Mucosa of gallbladder (tissue), 1 donor: ENCODE data around the gene ANXA1. TPM values are rescaled to one million over a fixed set of nuclear protein-coding genes. Genes with fewer than 3 reads are reported as not detected.
"Not testable (repeated sequence)": the region's sequence is repeated elsewhere in the genome, so short reads cannot be mapped to it uniquely, and the experiment has no call there.

Experiments
- DNase-seq: peaks from one replicate; pipeline ENCODE4 v3.0.0-alpha.2; 2020; ENCODE audit warnings: low spot score
- total RNA-seq: library from RNA; stranded (reverse); gene quantifications from one replicate; pipeline ENCODE4 v1.2.1, GENCODE V29; 2021
- donor health status: DM: no; HTN: no; CAD: no.

ANXA1 gene
- total RNA-seq, 1 donor from 2014 or later = 55.5 TPM

GRCh38 chr9:73168298-73168934 lies 16.8 kb downstream of the ANXA1 start:
- DNase-seq = no peak

GRCh38 chr9:73170185-73170957 lies 18.7 kb downstream of the ANXA1 start:
- no peak for DNase-seq

GRCh38 chr9:73172901-73173215 lies 21.2 kb downstream of the ANXA1 start:
- DNase-seq = peak; percentile 22

GRCh38 chr9:73173557-73174329 lies 22.1 kb downstream of the ANXA1 start:
- no peak for DNase-seq

GRCh38 chr9:73174330-73174980 lies 22.8 kb downstream of the ANXA1 start:
- DNase-seq = no peak

- DNase-seq = peak; percentile 16
These were observed 24.8 kb downstream of the ANXA1 start for GRCh38 chr9:73176450-73176875.

GRCh38 chr9:73178044-73178443 lies 26.4 kb downstream of the ANXA1 start:
- DNase-seq = no peak

- DNase-seq = no peak
These were observed 27.9 kb downstream of the ANXA1 start for GRCh38 chr9:73179589-73179988.

GRCh38 chr9:73180403-73180802 lies 28.7 kb downstream of the ANXA1 start:
- no peak for DNase-seq

- no peak for DNase-seq
These were observed 31.3 kb downstream of the ANXA1 start for GRCh38 chr9:73182928-73183327.

- no peak for DNase-seq
These were observed 31.8 kb downstream of the ANXA1 start for GRCh38 chr9:73183428-73183827.

GRCh38 chr9:73183917-73184861 lies 32.5 kb downstream of the ANXA1 start:
- no peak for DNase-seq

- DNase-seq = not testable (repeated sequence)
These were observed 39.4 kb downstream of the ANXA1 start for GRCh38 chr9:73191109-73191508.

- DNase-seq = no peak
These were observed 42.6 kb downstream of the ANXA1 start for GRCh38 chr9:73194284-73194683.

- DNase-seq = no peak
These were observed 47.8 kb downstream of the ANXA1 start for GRCh38 chr9:73199448-73199847.

GRCh38 chr9:73199886-73200285 lies 48.2 kb downstream of the ANXA1 start:
- no peak for DNase-seq

GRCh38 chr9:73200694-73201452 lies 49.2 kb downstream of the ANXA1 start:
- no peak for DNase-seq

- DNase-seq = no peak
These were observed 51.3 kb downstream of the ANXA1 start for GRCh38 chr9:73202980-73203379.

- no peak for DNase-seq
These were observed 53.3 kb downstream of the ANXA1 start for GRCh38 chr9:73204936-73205335.

- DNase-seq = no peak
These were observed 55.2 kb downstream of the ANXA1 start for GRCh38 chr9:73206851-73207250.
